Measurements from ENCODE around the gene CA11.

CA11 gene

GRCh38 chr19:48635966-48636858, 9.8 kb downstream of the CA11 start:
- peak overlapping the region; percentile 87 for H3K4me3 ChIP-seq (replicated peaks; ENCODE audit: insufficient read depth, low read length)
- H3K27ac ChIP-seq (replicated peaks): peak overlapping the region; percentile 96
- TF ChIP-seq POLR2AphosphoS5 (IDR thresholded peaks at IDR 0.05; ENCODE audit: low read depth): no peak
- TF ChIP-seq GABPA (IDR thresholded peaks at IDR 0.05; ENCODE audit: low read depth): no peak
- no peak for TF ChIP-seq SPI1 (IDR thresholded peaks at IDR 0.05; ENCODE audit: borderline replicate concordance, low read depth)
- no peak for TF ChIP-seq REST (IDR thresholded peaks at IDR 0.05; ENCODE audit: insufficient replicate concordance, low read depth)
- TF ChIP-seq CTCF (IDR thresholded peaks at IDR 0.05; ENCODE audit: insufficient read depth, low read length): no peak
- DNase-seq (ENCODE audit: low read depth in 1 of 2, low spot score in 1 of 2): peak in 1 of 2 experiments; percentile 51
- no peaks in the 10 kb centered on the region for H3K27me3 ChIP-seq (ENCODE audit: insufficient read depth, poor library complexity, severe bottlenecking)

GRCh38 chr19:48635263-48635965, 10.6 kb downstream of the CA11 start:
- Histone ChIP-seq H3K27me3 (ENCODE audit: insufficient read depth, poor library complexity, severe bottlenecking) (no peaks in the 10 kb centered on the region), H3K27ac (replicated peaks) (peak overlapping the region; percentile 96), H3K4me3 (replicated peaks; ENCODE audit: insufficient read depth, low read length) (peak overlapping the region; percentile 87)
- peak in 1 of 2 experiments; percentile 58 for DNase-seq (ENCODE audit: low read depth in 1 of 2, low spot score in 1 of 2)
- TF ChIP-seq POLR2AphosphoS5 (IDR thresholded peaks at IDR 0.05; ENCODE audit: low read depth) (peak; percentile 24; the same call in 1 of the 2 replicates), SPI1 (IDR thresholded peaks at IDR 0.05; ENCODE audit: borderline replicate concordance, low read depth) (no peak)

- TF ChIP-seq REST (IDR thresholded peaks at IDR 0.05; ENCODE audit: insufficient replicate concordance, low read depth) (no peak), CTCF (IDR thresholded peaks at IDR 0.05; ENCODE audit: insufficient read depth, low read length) (no peak), GABPA (IDR thresholded peaks at IDR 0.05; ENCODE audit: low read depth) (peak; percentile 5; the same call in 1 of the 2 replicates), POLR2AphosphoS5 (IDR thresholded peaks at IDR 0.05; ENCODE audit: low read depth) (peak; percentile 78), SPI1 (IDR thresholded peaks at IDR 0.05; ENCODE audit: borderline replicate concordance, low read depth) (peak; percentile 15; the same call in 1 of the 2 replicates)
- Histone ChIP-seq H3K27ac (replicated peaks) (peak overlapping the region; percentile 67), H3K4me3 (replicated peaks; ENCODE audit: insufficient read depth, low read length) (peak overlapping the region; percentile 87), H3K27me3 (ENCODE audit: insufficient read depth, poor library complexity, severe bottlenecking) (no peaks in the 10 kb centered on the region)
- peak; percentile 93 to 97 for DNase-seq (ENCODE audit: low read depth in 1 of 2, low spot score in 1 of 2)
Observed at GRCh38 chr19:48634424-48635262, 11.3 kb downstream of the CA11 start.
